H1 (cell line): ENCODE measurements around the gene SLC39A7. TPM values are rescaled to one million over a fixed set of nuclear protein-coding genes. Genes with fewer than 3 reads are reported as not detected.

Experiments used
- CEBPB ChIP-seq: IDR thresholded peaks from 2 replicates; pipeline ENCODE4 v1.6.1; 2012; ENCODE audit warnings: low read depth, low read length
- HDAC6 ChIP-seq: IDR thresholded peaks from one replicate; pipeline ENCODE4 v1.7.1; 2012; ENCODE audit warnings: low read depth, mild to moderate bottlenecking, inconsistent platforms, low read length, moderate library complexity
- RXRA ChIP-seq: IDR thresholded peaks from 2 replicates; pipeline ENCODE4 v1.6.1; 2011; ENCODE audit warnings: low read depth, mild to moderate bottlenecking, low read length, moderate library complexity; ENCODE audit not compliant: insufficient read depth
- TAF7 ChIP-seq: optimal IDR thresholded peaks from 2 replicates; pipeline ENCODE3; 2011; ENCODE audit warnings: low read depth, mild to moderate bottlenecking, inconsistent platforms, low read length, moderate library complexity, borderline replicate concordance
- TCF12 ChIP-seq: IDR thresholded peaks from 2 replicates; pipeline ENCODE4 v1.6.1; 2011; ENCODE audit warnings: low read depth, mild to moderate bottlenecking, low read length
- polyA plus RNA-seq, 7 experiments: library from polyadenylated mRNA; depleted of rRNA in 3 of 7; stranded (reverse) in 5 of 7; unstranded in 2 of 7; fragments of >200 nt in 5 of 7; fragments of 200-250 nt in 2 of 7; gene quantifications; 1 replicate in 5 of 7; 2 replicates in 1 of 7; 4 replicates in 1 of 7; pipeline versions ENCODE4 v1.2.1 to v1.2.3, GENCODE V29; 2011 to 2013; ENCODE audit warnings: missing spikeins in 2 of 7, mixed read lengths in 2 of 7
- total RNA-seq: library from RNA; stranded (reverse); fragmentation: NEBNext Ultra II Directional; extraction: Animal tissue kit (Norgen Biotek cat#: 25700); gene quantifications from 2 replicates; pipeline ENCODE4 v1.2.1, GENCODE V29; 2021

The SLC39A7 gene
- total and polyA plus RNA-seq, 2 of the 8 experiments (the other 6 are each of a cell fraction or from before 2014, with no cell fraction given), result 63.3 to 123 TPM

DNA sequence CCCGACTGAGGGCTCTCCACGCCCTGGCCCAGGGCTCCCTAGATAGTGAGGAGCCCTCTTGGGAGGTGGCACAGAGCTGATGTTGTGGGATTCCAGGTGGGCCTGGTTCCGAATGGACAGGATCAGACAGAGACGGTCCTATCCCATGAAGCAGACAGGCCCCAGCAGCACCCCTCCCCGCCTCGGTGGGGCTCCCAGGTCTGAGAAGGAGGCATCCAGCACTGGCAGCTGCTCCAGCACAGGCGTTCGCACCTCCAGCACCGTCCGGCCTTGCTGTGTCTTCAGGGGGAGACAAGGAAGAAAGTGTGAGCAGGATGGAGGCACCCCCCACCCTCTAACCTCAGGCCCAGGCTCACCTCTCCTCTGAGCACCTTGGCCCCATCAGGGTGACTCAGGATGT is 37.1 kb upstream of the SLC39A7 start (continued):
- TF ChIP-seq HDAC6, result no peak
- TF ChIP-seq RXRA, result no peak
- no peak for TF ChIP-seq TCF12
- no peak for TF ChIP-seq TAF7
- no peak for TF ChIP-seq CEBPB
